Thymus (tissue), 11 donors: ENCODE data around the gene FAM107A. TPM values are rescaled to one million over a fixed set of nuclear protein-coding genes. Genes with fewer than 3 reads are reported as not detected.

Experiments used
- DNase-seq, 9 donors: peaks; one replicate each; pipeline ENCODE4 v3.0.0-alpha.2; 2013; ENCODE audit warnings: low spot score in 9 of 9, low read depth in 6 of 9, missing footprints in 1 of 9
- H3K27ac ChIP-seq, 2 donors: one replicate each; pipeline ENCODE4 v1.5.1; 2013; ENCODE audit warnings: control low read depth in 1 of 2, low read depth in 1 of 2, low read length in 1 of 2, mild to moderate bottlenecking in 1 of 2, moderate library complexity in 1 of 2
- H3K27me3 ChIP-seq, 2 donors: one replicate each; pipeline ENCODE4 v1.5.1; 2013; ENCODE audit warnings: low read length in 1 of 2; ENCODE audit not compliant: control insufficient read depth in 2 of 2, insufficient read depth in 1 of 2
- H3K36me3 ChIP-seq, 2 donors: one replicate each; pipeline ENCODE4 v1.5.1; 2013; ENCODE audit warnings: low read length in 1 of 2, mild to moderate bottlenecking in 1 of 2, moderate library complexity in 1 of 2; ENCODE audit not compliant: control insufficient read depth in 2 of 2, insufficient read depth in 2 of 2
- H3K4me1 ChIP-seq, 2 donors: one replicate each; pipeline ENCODE4 v1.5.1; 2013; ENCODE audit warnings: low read length in 2 of 2; ENCODE audit not compliant: control insufficient read depth in 2 of 2, insufficient read depth in 2 of 2
- H3K4me3 ChIP-seq, 2 donors: one replicate each; pipeline ENCODE4 v1.5.1; 2013; ENCODE audit warnings: low read length in 2 of 2, control low read depth in 1 of 2, mild to moderate bottlenecking in 1 of 2
- H3K9me3 ChIP-seq, 2 donors: one replicate each; pipeline ENCODE4 v1.5.1; 2013; ENCODE audit warnings: low read length in 1 of 2, mild to moderate bottlenecking in 1 of 2; ENCODE audit not compliant: control insufficient read depth in 2 of 2, insufficient read depth in 1 of 2
- WGBS: extraction: QIAGEN DNeasy Blood & Tissue Kit; methylation state at CpG from one replicate; pipeline ENCODE4 v1.1.7; 2013; 5-methylcytosine and 5-hydroxymethylcytosine counted together
- polyA plus RNA-seq: library from polyadenylated mRNA; stranded (reverse); fragments of 200-250 nt; gene quantifications from one replicate; pipeline ENCODE4 v1.2.3, GENCODE V29; 2013
- total RNA-seq: library from RNA; stranded (reverse); fragments of 120-200 nt; gene quantifications from one replicate; pipeline ENCODE4 v1.2.4, GENCODE V29; 2013
- donor health status: healthy.

The FAM107A gene
- total and polyA plus RNA-seq, 2 donors, result 7.9 to 63.9 TPM

- H3K4me3 ChIP-seq, result no peak overlapping the region
- H3K4me1 ChIP-seq, result no peaks in the 10 kb centered on the region
- no peak for DNase-seq
- no peaks in the 10 kb centered on the region for H3K36me3 ChIP-seq
- H3K27me3 ChIP-seq, result no peaks in the 10 kb centered on the region
- H3K9me3 ChIP-seq, result no peaks in the 10 kb centered on the region
- WGBS, result 95% methylated on average over 3 of the region's 3 CpGs
- H3K27ac ChIP-seq, result no peak overlapping the region
Observed at GRCh38 chr3:58521336-58521670, 55.9 kb downstream of the FAM107A start.

- Histone ChIP-seq H3K9me3 (no peaks in the 10 kb centered on the region), H3K27me3 (no peaks in the 10 kb centered on the region), H3K27ac (no peak overlapping the region), H3K4me1 (no peaks in the 10 kb centered on the region), H3K4me3 (no peak overlapping the region), H3K36me3 (no peaks in the 10 kb centered on the region)
- WGBS, result 85% methylated on average over 8 of the region's 8 CpGs
- no peak for DNase-seq
Observed at GRCh38 chr3:58520403-58521335, 56.5 kb downstream of the FAM107A start.

GRCh38 chr3:58519668-58520402 lies 57.4 kb downstream of the FAM107A start:
- H3K36me3 ChIP-seq, result no peaks in the 10 kb centered on the region
- no peak for DNase-seq
- WGBS, result 98% methylated on average over 6 of the region's 6 CpGs

GRCh38 chr3:58518291-58518789 lies 58.9 kb downstream of the FAM107A start:
- Histone ChIP-seq H3K9me3 (no peaks in the 10 kb centered on the region), H3K4me1 (peaks cover 0 to 2% of the 10 kb centered on the region in 2 donors), H3K4me3 (no peak overlapping the region), H3K36me3 (no peaks in the 10 kb centered on the region), H3K27ac (no peak overlapping the region), H3K27me3 (no peaks in the 10 kb centered on the region)
- 95% methylated on average over 3 of the region's 3 CpGs for WGBS
- DNase-seq, result no peak

More at GRCh38 chr3:58519668-58520402, 57.4 kb downstream of the FAM107A start:
- no peak overlapping the region for H3K4me3 ChIP-seq
- no peaks in the 10 kb centered on the region for H3K4me1 ChIP-seq
- no peaks in the 10 kb centered on the region for H3K27me3 ChIP-seq
- H3K9me3 ChIP-seq, result no peaks in the 10 kb centered on the region
- H3K27ac ChIP-seq, result no peak overlapping the region

GRCh38 chr3:58514405-58514804 lies 62.8 kb downstream of the FAM107A start:
- no peaks in the 10 kb centered on the region for H3K9me3 ChIP-seq
- WGBS, result 93% methylated on average over 3 of the region's 3 CpGs
- DNase-seq, result no peak
- H3K36me3 ChIP-seq, result no peaks in the 10 kb centered on the region
- no peak overlapping the region for H3K27ac ChIP-seq
- peaks cover 0 to 2% of the 10 kb centered on the region in 2 donors for H3K4me1 ChIP-seq
- no peaks in the 10 kb centered on the region for H3K27me3 ChIP-seq
- H3K4me3 ChIP-seq, result no peak overlapping the region

Other genes with a start within 250 kb of the FAM107A start
- gene PXK, start 244.5 kb downstream of the FAM107A start, total RNA-seq, result 12.5 TPM
- 13.6 TPM for gene PXK, start 244.5 kb downstream of the FAM107A start, polyA plus RNA-seq
- gene PDHB, start 143.6 kb downstream of the FAM107A start, total RNA-seq, result 74.4 TPM
- gene PDHB, start 143.6 kb downstream of the FAM107A start, polyA plus RNA-seq, result 86.0 TPM
- gene KCTD6, start 85.3 kb downstream of the FAM107A start, total RNA-seq, result 8.6 TPM
- gene KCTD6, start 85.3 kb downstream of the FAM107A start, polyA plus RNA-seq, result 27.7 TPM
- 4.7 TPM for gene ACOX2, start 40.2 kb downstream of the FAM107A start, total RNA-seq
- 12.2 TPM for gene ACOX2, start 40.2 kb downstream of the FAM107A start, polyA plus RNA-seq
- 0.14 TPM for gene FAM3D, start 89.4 kb upstream of the FAM107A start, total RNA-seq
- gene FAM3D, start 89.4 kb upstream of the FAM107A start, polyA plus RNA-seq, result 8.1 TPM